ENCODE data around the gene MUL1. TPM values are rescaled to one million over a fixed set of nuclear protein-coding genes. Genes with fewer than 3 reads are reported as not detected.
A peak's percentile ranks its signal among the peaks of the same experiment; 100 is the strongest.
"Not testable (repeated sequence)": the region's sequence is repeated elsewhere in the genome, so short reads cannot be mapped to it uniquely, and the experiment has no call there.

The MUL1 gene
- total RNA-seq, 1 experiment from 2014 or later: 12.0 TPM

GRCh38 chr1:20519609-20520262, 11.8 kb upstream of the MUL1 start:
- not testable (repeated sequence) for DNase-seq (ENCODE audit: extremely low read depth, low read depth)

- DNase-seq (ENCODE audit: extremely low read depth, low read depth): no peak
These were observed 3.8 kb upstream of the MUL1 start for GRCh38 chr1:20511518-20512428.

GRCh38 chr1:20508411-20508771, 440 bp upstream of the MUL1 start:
- no peak for DNase-seq (ENCODE audit: extremely low read depth, low read depth)

- DNase-seq (ENCODE audit: extremely low read depth, low read depth): no peak
These were observed 745 bp downstream of the MUL1 start for GRCh38 chr1:20507248-20507563.

GRCh38 chr1:20505488-20505887, 2.5 kb downstream of the MUL1 start:
- DNase-seq (ENCODE audit: extremely low read depth, low read depth): no peak

- no peak for DNase-seq (ENCODE audit: extremely low read depth, low read depth)
These were observed 7.2 kb downstream of the MUL1 start for GRCh38 chr1:20500716-20501115.

- DNase-seq (ENCODE audit: extremely low read depth, low read depth): no peak
These were observed 8.2 kb downstream of the MUL1 start for GRCh38 chr1:20499718-20500117.

GRCh38 chr1:20499105-20499504, 8.8 kb downstream of the MUL1 start:
- no peak for DNase-seq (ENCODE audit: extremely low read depth, low read depth)

- no peak for DNase-seq (ENCODE audit: extremely low read depth, low read depth)
These were observed 9.8 kb downstream of the MUL1 start for GRCh38 chr1:20498116-20498515.

- no peak for DNase-seq (ENCODE audit: extremely low read depth, low read depth)
These were observed 10.4 kb downstream of the MUL1 start for GRCh38 chr1:20497506-20497905.

- not testable (repeated sequence) for DNase-seq (ENCODE audit: extremely low read depth, low read depth)
These were observed 11.1 kb downstream of the MUL1 start for GRCh38 chr1:20496725-20497383.

- no peak for DNase-seq (ENCODE audit: extremely low read depth, low read depth)
These were observed 11.7 kb downstream of the MUL1 start for GRCh38 chr1:20496241-20496661.

GRCh38 chr1:20495661-20496060, 12.3 kb downstream of the MUL1 start:
- DNase-seq (ENCODE audit: extremely low read depth, low read depth): no peak

GRCh38 chr1:20494609-20495311, 13.2 kb downstream of the MUL1 start:
- no peak for DNase-seq (ENCODE audit: extremely low read depth, low read depth)

GRCh38 chr1:20493839-20494608, 13.9 kb downstream of the MUL1 start:
- peak; percentile 70 for DNase-seq (ENCODE audit: extremely low read depth, low read depth)

GRCh38 chr1:20493309-20493708, 14.6 kb downstream of the MUL1 start:
- DNase-seq (ENCODE audit: extremely low read depth, low read depth): no peak

- DNase-seq (ENCODE audit: extremely low read depth, low read depth): no peak
These were observed 15.2 kb downstream of the MUL1 start for GRCh38 chr1:20492751-20493150.

GRCh38 chr1:20491866-20492265, 16.1 kb downstream of the MUL1 start:
- DNase-seq (ENCODE audit: extremely low read depth, low read depth): no peak

GRCh38 chr1:20491178-20491577, 16.8 kb downstream of the MUL1 start:
- no peak for DNase-seq (ENCODE audit: extremely low read depth, low read depth)

GRCh38 chr1:20487236-20487590, 20.7 kb downstream of the MUL1 start:
- no peak for DNase-seq (ENCODE audit: extremely low read depth, low read depth)

Data from NCI-H460 (cell line).